ENCODE data around the gene HPD.

GRCh38 chr12:121793440-121793837 is 65.2 kb downstream of the HPD start, which contains the start of gene RHOF:
- TF ChIP-seq MAX (IDR thresholded peaks at IDR 0.05; ENCODE audit: insufficient read depth, insufficient read length) (no peak), CTCF (IDR thresholded peaks at IDR 0.05; ENCODE audit: extremely low read depth in 1 of 2, insufficient read depth in 1 of 2, low read depth in 1 of 2, low read length in 2 of 2) (no peak), POLR2A (IDR thresholded peaks at IDR 0.05; ENCODE audit: low read depth, low read length) (no peak)
